Umbilical cord (tissue), 2 donors: ENCODE results near the gene WNT5B. TPM values are rescaled to one million over a fixed set of nuclear protein-coding genes. Genes with fewer than 3 reads are reported as not detected.

Experiments
- DNase-seq: peaks from one replicate; pipeline ENCODE4 v3.0.0-alpha.2; 2015; ENCODE audit warnings: low spot score
- total RNA-seq: library from RNA; depleted of rRNA; stranded (reverse); fragments of >200 nt; gene quantifications from one replicate; pipeline ENCODE4 v1.2.3, GENCODE V29; 2014; ENCODE audit warnings: low replicate concordance; ENCODE audit not compliant: insufficient read depth

WNT5B gene
- total RNA-seq, 1 donor from 2014 or later = 101 TPM

DNA sequence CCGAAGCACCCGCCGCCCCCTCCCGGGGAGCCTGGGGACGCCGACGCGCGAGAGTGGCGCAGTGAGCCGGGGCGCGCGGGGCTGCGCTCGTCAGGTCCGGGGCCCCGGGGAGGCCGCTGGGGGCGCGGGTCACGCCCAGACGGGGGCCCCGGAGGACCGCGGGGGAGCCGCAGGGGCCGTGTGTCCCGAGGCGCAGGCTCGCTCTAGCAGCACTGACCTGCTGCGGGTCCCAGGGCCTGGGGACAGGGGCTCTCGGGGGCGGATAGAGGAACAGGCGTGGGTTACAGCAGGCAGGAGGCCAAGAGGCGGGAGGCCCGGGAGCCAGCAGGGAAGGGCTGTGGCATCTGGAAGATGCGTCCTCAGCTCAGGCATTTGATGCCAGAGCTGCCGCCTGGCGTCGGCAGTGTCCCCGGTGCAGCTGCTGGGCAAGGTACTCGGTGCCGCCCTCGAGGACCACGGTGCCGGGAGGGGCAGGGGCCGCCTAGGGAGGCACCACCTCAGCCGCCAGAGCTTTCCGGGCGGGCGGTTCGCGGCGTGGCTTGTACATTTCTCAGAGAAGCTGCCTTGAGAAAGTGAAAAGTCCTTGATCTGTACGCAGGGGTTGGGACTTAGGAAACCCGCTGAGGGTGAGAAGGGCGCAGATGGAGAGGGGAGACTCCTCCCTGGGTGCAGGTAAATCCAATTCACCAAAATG, 1.2 kb downstream of the WNT5B start:
- DNase-seq = peak; percentile 59

- DNase-seq = peak; percentile 83
These were observed 2.0 kb downstream of the WNT5B start for GRCh38 chr12:1630827-1631591.

- DNase-seq = no peak
These were observed 3.7 kb downstream of the WNT5B start for GRCh38 chr12:1632702-1633101.

DNA sequence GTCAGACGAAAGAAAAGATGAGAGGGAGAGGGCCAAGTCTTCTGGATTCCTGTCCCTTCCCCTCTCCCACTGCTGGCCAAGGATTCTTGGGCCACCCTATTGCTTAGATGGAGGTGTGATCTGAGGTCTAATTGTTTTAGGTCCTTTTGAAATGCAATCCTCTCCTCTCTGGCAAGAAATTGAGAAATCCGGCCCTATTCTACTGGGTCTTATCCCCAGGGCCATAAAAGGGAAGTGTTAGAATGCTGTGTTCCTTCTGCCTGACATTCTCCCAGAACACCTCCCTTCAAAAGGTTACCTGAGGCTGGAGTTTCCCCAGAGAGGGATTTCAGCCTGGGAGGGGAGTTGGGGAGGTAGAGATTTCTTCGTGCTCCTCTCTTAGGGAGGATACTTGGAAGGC, 4.4 kb downstream of the WNT5B start:
- DNase-seq = no peak

DNA sequence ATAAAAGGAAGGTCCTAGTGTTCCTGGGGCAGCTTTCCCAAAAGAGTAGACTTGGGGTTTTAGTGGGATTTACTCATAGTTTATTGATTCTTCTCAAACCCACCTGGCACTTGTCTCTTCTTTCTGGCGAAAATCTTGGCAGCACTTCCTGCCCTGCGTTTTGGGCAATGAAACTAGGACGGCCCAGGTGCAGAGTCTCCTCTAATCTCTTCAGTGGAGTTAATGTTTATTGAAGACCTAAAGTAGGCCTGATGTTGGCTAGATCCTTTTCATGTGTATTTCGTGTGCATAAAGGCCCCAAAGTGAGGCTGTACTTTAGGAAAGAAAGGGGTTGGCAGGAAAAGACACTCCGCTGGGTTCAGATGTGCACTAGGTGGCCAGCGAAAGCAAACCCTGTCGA, 5.1 kb downstream of the WNT5B start:
- DNase-seq = no peak

GRCh38 chr12:1634590-1635191, 5.7 kb downstream of the WNT5B start:
- DNase-seq = peak; percentile 70

DNA sequence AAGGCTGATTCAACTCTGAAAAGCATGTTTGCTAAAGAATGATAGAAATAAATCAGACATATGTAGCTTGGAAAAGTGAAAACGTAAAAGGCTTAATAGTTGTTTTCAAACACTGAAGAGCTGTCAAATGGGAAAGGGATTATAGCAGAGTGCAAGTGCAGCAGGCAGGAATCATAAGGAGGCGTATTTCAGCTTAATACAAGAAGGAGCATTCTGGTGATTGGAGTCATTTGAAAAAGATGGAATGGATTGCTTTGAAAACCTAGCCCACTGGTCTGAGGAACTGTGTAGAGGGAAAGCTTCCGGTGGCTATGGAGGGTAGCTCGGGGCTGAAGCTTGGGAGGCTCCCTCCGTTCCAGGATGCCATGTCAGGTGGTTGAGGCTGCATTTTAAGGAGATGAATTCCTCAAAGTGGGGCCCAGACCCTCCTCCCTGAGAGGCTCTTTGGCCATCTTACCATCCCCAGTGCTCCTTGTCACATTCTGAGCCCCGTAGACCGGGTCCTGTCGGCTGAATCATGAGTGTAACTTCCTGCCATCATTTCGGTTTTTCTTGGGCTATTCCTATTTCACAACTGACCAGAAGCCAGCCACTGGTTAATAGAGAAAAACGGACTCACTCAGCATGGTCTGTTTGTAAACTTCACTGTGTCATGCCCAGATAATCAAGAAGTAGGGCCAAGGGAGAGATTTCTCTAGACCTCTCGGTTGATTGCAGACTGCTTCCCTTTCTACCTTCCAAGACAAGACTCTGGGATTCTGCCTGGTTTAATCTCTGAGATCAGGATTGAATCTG, 6.5 kb downstream of the WNT5B start:
- DNase-seq = no peak

- DNase-seq = no peak
These were observed 9.2 kb downstream of the WNT5B start for GRCh38 chr12:1638203-1638602.

DNA sequence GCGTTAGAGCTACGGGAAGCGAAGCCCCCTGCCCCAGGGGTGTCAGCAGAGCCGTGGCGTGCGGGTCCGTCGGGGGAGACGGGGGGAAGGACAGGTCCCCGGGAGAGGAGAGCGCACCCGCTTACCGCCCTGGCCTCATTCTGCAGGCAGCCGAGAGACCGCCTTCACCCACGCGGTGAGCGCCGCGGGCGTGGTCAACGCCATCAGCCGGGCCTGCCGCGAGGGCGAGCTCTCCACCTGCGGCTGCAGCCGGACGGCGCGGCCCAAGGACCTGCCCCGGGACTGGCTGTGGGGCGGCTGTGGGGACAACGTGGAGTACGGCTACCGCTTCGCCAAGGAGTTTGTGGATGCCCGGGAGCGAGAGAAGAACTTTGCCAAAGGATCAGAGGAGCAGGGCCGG, 10.5 kb downstream of the WNT5B start:
- DNase-seq = no peak

DNA sequence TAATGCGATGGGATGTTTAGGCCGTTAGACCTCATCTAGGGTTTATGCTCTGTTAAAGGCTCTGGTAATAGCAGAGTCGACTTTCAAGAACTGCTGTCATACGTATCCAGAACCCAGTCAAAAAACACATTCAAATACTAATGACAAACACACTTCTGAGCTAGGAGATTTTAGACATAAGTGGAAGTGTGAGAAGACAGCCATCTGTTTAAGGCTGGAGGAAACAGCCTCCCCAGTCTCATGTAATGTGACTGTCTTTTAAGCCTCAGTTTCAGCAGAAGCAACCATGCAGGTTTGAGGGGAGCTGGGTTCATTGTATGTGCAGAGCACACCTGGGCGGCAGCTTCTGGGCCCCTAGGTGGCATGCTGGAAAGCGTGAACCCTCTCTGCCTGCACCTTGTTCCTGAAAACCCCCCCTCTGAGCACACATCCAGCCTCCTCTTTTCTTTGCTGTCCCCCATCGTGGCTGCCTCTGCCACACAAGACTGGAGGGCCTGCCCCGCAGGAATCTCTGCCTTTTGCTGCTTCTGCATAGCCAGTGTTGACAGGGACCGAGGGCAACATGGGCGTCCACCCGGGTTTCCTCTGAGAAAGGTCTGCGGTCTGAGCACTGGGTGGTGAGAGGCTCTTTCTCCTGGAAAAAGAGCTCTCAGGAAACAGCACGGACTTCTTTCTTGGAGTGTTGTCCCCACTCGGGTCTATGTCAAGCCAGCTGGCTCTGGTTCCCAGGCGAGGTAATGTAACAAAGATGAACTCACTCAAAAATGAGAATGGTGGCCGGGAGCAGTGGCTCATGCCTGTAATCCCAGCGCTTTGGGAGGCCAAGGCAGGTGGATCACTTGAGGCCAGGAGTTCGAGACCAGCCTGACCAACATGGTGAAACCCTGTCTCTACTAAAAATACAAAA, 11.6 kb downstream of the WNT5B start:
- no peak for DNase-seq

- no peak for DNase-seq
These were observed 13.5 kb downstream of the WNT5B start for GRCh38 chr12:1642513-1642912.

DNA sequence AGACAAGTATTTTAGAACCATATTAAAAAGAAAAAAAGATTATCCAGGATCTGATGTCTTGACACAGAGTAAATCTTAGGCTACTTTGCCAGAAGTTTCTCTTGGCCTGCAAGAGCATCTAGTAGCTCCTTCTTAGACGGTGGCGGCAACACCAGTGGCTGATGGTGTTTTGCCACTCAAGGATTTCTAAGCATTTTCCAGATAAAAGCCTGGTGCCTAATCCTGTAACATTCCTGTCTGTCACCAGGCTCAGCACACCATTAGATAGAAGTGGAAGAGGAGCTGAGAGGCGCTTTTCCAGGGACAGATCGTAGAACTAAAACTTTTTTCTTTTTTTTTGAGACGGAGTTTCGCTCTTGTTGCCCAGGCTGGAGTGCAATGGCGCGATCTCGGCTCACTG, 14.0 kb downstream of the WNT5B start:
- DNase-seq = peak; percentile 55

DNA sequence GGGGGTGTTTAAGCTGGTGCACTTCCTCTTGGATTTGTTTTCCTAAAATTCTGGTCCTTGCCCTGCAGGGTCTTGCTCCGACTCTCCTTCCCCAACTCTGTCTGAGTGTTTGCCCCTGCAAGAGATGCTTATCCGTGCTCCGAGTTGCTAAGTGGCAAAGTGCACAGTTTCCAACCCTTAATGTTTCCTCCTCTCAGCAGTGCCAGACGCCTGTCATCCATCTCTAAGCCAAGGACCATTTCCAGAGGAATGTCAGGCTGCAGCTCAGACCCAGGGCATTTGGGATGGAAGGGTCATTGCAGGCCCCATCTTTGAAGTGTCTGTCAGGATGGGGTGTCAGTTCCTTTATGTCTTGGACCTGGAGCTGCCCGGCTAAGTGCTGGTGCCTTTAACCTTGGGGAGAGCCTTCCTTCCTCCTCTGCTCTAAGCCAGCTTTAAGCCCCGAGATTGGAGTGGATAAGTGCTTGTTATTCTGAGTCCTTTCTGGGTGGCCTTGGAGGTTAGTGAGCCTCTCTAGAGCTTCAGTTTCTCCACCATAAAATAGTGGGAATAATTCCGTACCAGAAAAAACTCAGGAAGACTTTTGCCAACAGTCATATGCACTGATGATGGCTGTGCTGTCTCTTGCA, 15.0 kb downstream of the WNT5B start:
- peak; percentile 69 for DNase-seq

GRCh38 chr12:1644534-1645438, 15.8 kb downstream of the WNT5B start:
- DNase-seq = peak; percentile 96

DNA sequence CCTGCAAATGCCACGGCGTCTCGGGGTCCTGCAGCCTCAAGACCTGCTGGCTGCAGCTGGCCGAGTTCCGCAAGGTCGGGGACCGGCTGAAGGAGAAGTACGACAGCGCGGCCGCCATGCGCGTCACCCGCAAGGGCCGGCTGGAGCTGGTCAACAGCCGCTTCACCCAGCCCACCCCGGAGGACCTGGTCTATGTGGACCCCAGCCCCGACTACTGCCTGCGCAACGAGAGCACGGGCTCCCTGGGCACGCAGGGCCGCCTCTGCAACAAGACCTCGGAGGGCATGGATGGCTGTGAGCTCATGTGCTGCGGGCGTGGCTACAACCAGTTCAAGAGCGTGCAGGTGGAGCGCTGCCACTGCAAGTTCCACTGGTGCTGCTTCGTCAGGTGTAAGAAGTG, 16.8 kb downstream of the WNT5B start:
- DNase-seq = no peak

DNA sequence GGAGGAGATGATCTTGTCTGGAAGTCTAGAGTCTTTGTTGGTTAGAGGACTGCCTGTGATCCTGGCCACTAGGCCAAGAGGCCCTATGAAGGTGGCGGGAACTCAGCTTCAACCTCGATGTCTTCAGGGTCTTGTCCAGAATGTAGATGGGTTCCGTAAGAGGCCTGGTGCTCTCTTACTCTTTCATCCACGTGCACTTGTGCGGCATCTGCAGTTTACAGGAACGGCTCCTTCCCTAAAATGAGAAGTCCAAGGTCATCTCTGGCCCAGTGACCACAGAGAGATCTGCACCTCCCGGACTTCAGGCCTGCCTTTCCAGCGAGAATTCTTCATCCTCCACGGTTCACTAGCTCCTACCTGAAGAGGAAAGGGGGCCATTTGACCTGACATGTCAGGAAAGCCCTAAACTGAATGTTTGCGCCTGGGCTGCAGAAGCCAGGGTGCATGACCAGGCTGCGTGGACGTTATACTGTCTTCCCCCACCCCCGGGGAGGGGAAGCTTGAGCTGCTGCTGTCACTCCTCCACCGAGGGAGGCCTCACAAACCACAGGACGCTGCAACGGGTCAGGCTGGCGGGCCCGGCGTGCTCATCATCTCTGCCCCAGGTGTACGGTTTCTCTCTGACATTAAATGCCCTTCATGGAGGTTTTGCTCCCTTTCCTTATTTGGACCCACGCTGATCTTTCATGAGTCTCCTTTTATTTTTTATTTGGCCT, 17.7 kb downstream of the WNT5B start:
- no peak for DNase-seq

GRCh38 chr12:1647285-1647669, 18.2 kb downstream of the WNT5B start:
- no peak for DNase-seq

DNA sequence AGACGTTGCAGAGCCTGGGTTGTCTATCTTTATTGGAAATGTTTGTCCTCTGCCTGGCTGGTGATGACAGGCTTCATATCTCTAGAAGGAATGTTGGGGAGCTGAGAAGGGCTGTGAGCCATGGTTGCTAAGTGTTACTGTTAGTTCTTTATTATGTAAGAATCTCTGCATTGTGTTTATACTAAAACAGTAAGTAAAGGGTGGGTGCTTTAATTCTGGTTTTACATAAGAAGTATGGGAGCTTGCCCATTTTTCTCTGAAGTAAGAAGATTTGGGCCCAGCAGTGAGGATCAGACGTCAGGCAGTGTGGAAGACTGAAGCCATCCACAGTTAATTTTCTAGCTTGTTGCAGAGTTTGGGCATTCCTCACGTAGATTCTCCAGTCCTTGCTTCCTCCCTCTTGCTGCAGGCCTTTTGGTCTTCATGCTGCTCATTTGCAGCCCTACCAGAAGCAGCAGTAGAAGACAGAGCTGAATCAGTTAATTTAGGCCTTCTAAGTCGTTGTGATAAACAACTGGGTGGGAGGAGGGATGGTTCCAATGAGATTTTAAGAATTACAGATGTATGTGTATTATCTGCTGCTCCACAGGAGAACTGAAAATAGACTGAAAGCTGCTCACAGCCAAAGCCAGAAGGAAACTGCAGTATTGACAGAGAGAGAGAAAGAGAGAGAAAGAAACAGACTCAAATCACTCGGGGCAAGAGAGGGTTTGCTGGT, 21.4 kb downstream of the WNT5B start:
- peak; percentile 92 for DNase-seq
